ENCODE data around the gene NAT14. TPM values are rescaled to one million over a fixed set of nuclear protein-coding genes. Genes with fewer than 3 reads are reported as not detected.
A peak's percentile ranks its signal among the peaks of the same experiment; 100 is the strongest.

NAT14 gene
- 129 and 145 TPM in 2 replicates for polyA plus RNA-seq
- polyA minus RNA-seq, result 31.1 and 39.7 TPM in 2 replicates

GRCh38 chr19:55484593-55485438 lies at the start of gene NAT14:
Gene NAT14, plus strand, starts transcription at chr19:55485188. Its CDS starts 521 bp downstream, at chr19:55485709.
- Histone ChIP-seq H4K20me1 (ENCODE audit: insufficient read depth) (no peaks in the 10 kb centered on the region), H3K27me3 (ENCODE audit: insufficient read depth, low read depth, low read length) (no peaks in the 10 kb centered on the region), H3F3A (ENCODE audit: insufficient read depth, low read length, poor library complexity, severe bottlenecking) (no peaks in the 10 kb centered on the region), H3K36me3 (ENCODE audit: insufficient read depth, low read length) (no peaks in the 10 kb centered on the region), H3K4me2 (ENCODE audit: low read length) (peak within 1 kb of the TSS; percentile 88), H3K4me3 (ENCODE audit: low read length) (peak within 1 kb of the TSS; percentile 90), H3K9me2 (ENCODE audit: insufficient read depth, low read length) (no peaks in the 10 kb centered on the region), H3K27ac (ENCODE audit: low read length) (peak within 1 kb of the TSS; percentile 87), H3K79me2 (replicated peaks; ENCODE audit: insufficient read depth, low read length) (peaks cover 14% of the 10 kb centered on the region), H2AFZ (ENCODE audit: low read depth, low read length) (peak within 1 kb of the TSS; percentile 76), H3K9ac (ENCODE audit: low read length) (peak within 1 kb of the TSS; percentile 95), H3K9me3 (ENCODE audit: low read length) (no peaks in the 10 kb centered on the region)
- TF ChIP-seq EP300 (conservative IDR thresholded peaks at IDR 0.05; ENCODE audit: poor library complexity, severe bottlenecking) (peak; percentile 64), MXI1 (conservative IDR thresholded peaks at IDR 0.05; ENCODE audit: poor library complexity, severe bottlenecking) (peak; percentile 96), POLR2AphosphoS5 (IDR thresholded peaks at IDR 0.05) (peak; percentile 70), REST (IDR thresholded peaks at IDR 0.05; ENCODE audit: borderline replicate concordance) (no peak), TAF1 (IDR thresholded peaks at IDR 0.05; ENCODE audit: low read depth) (peak; percentile 53), RAD21 (conservative IDR thresholded peaks at IDR 0.05) (peak; percentile 34), EZH2 (IDR thresholded peaks at IDR 0.05; ENCODE audit: borderline replicate concordance, insufficient read depth, low read length, poor library complexity, severe bottlenecking) (no peak), SMC3 (conservative IDR thresholded peaks at IDR 0.05; ENCODE audit: poor library complexity) (peak; percentile 23), CTCF (IDR thresholded peaks at IDR 0.05; ENCODE audit: poor library complexity, severe bottlenecking) (no peak)

GRCh38 chr19:55436847-55437246 lies 48.1 kb upstream of the NAT14 start:
- Histone ChIP-seq H3K9me2 (ENCODE audit: insufficient read depth, low read length) (no peaks in the 10 kb centered on the region), H4K20me1 (ENCODE audit: insufficient read depth) (peaks cover 6% of the 10 kb centered on the region), H3F3A (ENCODE audit: insufficient read depth, low read length, poor library complexity, severe bottlenecking) (no peaks in the 10 kb centered on the region), H2AFZ (ENCODE audit: low read depth, low read length) (no peak overlapping the region), H3K36me3 (ENCODE audit: insufficient read depth, low read length) (peaks cover 7% of the 10 kb centered on the region), H3K4me3 (ENCODE audit: low read length) (no peak overlapping the region), H3K4me2 (ENCODE audit: low read length) (no peak overlapping the region), H3K9me3 (ENCODE audit: low read length) (no peaks in the 10 kb centered on the region), H3K27ac (ENCODE audit: low read length) (no peak overlapping the region), H3K27me3 (ENCODE audit: insufficient read depth, low read depth, low read length) (peaks cover 36% of the 10 kb centered on the region), H3K79me2 (replicated peaks; ENCODE audit: insufficient read depth, low read length) (no peaks in the 10 kb centered on the region), H3K9ac (ENCODE audit: low read length) (no peak overlapping the region)
- TF ChIP-seq CTCF (IDR thresholded peaks at IDR 0.05; ENCODE audit: poor library complexity, severe bottlenecking), result no peak
- no peak for TF ChIP-seq MXI1 (conservative IDR thresholded peaks at IDR 0.05; ENCODE audit: poor library complexity, severe bottlenecking)
- TF ChIP-seq REST (IDR thresholded peaks at IDR 0.05; ENCODE audit: borderline replicate concordance), result no peak
- TF ChIP-seq TAF1 (IDR thresholded peaks at IDR 0.05; ENCODE audit: low read depth), result no peak
- no peak for TF ChIP-seq EZH2 (IDR thresholded peaks at IDR 0.05; ENCODE audit: borderline replicate concordance, insufficient read depth, low read length, poor library complexity, severe bottlenecking)
- TF ChIP-seq RAD21 (conservative IDR thresholded peaks at IDR 0.05), result no peak
- TF ChIP-seq EP300 (conservative IDR thresholded peaks at IDR 0.05; ENCODE audit: poor library complexity, severe bottlenecking), result no peak
- TF ChIP-seq SMC3 (conservative IDR thresholded peaks at IDR 0.05; ENCODE audit: poor library complexity), result no peak
- no peak for TF ChIP-seq POLR2AphosphoS5 (IDR thresholded peaks at IDR 0.05)

Measured in neural cell (in vitro differentiated cells).